Mesenteric fat pad (tissue), 1 donor: ENCODE measurements around the gene PEX7. TPM values are rescaled to one million over a fixed set of nuclear protein-coding genes. Genes with fewer than 3 reads are reported as not detected.
A peak's percentile ranks its signal among the peaks of the same experiment; 100 is the strongest.
"Not testable (repeated sequence)": the region's sequence is repeated elsewhere in the genome, so short reads cannot be mapped to it uniquely, and the experiment has no call there.

Source experiments
- DNase-seq: peaks from one replicate; pipeline ENCODE4 v3.0.0-alpha.2; 2020; ENCODE audit warnings: low spot score
- total RNA-seq: library from RNA; stranded (reverse); fragmentation: NEBNext Ultra II Directional; extraction: Animal tissue kit (Norgen Biotek cat#: 25700); gene quantifications from one replicate; pipeline ENCODE4 v1.2.1, GENCODE V29; 2021
- donor health status: DM: yes; HTN: yes; CAD: no.

Gene PEX7
- total RNA-seq, 1 donor from 2014 or later = 5.3 TPM

DNA sequence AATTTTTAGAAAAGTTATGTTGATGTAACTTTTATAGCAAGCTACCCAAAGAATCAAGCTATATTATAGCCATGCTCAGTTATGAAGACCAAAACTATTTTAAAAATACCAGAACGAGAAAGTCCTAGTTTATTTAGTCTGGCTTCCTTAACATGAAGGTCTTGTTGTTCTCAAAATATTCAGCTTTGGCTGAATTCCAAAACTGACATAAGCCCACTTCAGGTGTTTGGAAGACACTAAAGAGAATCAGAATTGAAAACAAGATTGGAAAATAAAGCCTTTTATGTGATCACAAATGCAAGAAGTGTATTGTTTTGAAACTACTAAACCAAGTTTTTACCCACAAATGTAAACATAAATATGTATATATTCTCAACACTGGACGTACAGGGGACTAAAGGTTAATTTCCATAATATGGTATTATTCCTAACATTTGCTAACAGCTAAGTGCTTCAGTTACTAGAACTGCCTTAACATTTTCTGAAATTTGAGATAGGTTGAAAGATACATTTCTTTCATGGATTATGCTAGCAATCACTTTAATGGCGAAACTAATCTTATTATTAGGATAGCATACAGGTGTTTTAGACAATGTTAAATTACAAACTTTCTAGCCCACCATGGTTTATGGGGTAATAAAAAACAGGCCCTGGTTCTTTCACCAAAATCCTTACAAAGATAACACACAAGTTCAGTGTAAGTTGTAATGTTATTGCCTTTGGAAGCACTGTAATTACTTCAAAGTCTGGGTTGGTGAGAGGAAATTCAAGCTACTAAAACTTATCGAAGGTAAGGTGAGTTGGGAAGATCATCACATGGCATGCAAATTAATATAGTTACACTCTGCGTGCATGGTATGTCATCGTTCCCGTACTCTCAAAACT lies 31.7 kb upstream of the PEX7 start:
- no peak for DNase-seq

DNA sequence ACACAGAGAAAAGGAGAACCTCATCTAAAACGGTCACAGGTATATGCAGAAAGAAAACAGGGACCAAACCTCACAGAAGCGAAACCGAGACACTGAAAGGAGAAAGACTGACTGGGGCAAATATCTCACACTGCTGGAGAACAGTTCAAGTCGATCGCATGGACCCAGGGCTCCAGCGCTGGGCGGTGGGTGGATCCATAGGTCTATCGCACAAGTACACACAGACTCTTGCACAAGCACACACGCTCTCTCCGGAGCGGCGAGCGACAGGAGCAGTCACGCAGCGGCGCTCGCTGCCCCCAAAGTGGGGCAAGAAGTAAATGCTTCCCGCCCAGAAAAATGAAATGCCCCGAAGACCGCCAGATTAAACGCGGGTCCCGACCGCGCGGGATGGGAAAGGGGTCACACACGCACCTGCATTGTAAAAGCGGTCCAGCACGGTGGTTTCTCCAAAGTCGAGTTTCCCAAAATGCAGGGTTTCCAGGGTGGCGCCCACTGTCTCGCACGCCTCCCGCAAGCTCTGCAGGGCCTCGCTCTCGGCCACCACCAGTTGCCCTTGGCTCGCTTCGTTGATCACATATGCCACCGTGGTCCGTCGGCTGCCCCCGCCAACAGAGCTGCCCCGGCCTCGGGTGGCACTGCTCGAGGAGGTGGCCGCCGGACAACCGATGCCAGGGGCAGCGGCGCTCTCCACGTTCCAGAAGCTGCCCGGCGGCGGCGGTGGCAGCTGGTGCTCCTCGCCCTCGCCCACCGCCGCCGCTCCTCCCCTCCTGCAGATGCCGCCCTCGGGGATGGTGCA lies 30.9 kb upstream of the PEX7 start:
- DNase-seq = peak; percentile 91

DNA sequence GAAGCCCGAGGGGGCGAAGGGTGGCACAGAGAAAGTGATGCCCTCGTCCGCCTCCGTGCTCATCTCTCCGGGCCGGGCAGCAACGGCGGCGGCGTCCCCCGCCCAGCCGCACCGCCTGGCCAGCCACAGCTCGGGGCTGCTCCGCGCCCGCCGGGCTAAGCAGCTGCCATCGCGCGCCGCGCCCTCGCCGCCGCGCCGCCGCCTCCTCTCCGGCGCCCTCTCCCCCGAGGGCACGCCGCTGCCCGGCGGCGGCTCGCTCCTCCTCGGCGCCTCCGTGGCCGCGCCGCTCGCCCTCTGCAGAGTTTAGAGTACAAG lies 30.3 kb upstream of the PEX7 start:
- DNase-seq = no peak

DNA sequence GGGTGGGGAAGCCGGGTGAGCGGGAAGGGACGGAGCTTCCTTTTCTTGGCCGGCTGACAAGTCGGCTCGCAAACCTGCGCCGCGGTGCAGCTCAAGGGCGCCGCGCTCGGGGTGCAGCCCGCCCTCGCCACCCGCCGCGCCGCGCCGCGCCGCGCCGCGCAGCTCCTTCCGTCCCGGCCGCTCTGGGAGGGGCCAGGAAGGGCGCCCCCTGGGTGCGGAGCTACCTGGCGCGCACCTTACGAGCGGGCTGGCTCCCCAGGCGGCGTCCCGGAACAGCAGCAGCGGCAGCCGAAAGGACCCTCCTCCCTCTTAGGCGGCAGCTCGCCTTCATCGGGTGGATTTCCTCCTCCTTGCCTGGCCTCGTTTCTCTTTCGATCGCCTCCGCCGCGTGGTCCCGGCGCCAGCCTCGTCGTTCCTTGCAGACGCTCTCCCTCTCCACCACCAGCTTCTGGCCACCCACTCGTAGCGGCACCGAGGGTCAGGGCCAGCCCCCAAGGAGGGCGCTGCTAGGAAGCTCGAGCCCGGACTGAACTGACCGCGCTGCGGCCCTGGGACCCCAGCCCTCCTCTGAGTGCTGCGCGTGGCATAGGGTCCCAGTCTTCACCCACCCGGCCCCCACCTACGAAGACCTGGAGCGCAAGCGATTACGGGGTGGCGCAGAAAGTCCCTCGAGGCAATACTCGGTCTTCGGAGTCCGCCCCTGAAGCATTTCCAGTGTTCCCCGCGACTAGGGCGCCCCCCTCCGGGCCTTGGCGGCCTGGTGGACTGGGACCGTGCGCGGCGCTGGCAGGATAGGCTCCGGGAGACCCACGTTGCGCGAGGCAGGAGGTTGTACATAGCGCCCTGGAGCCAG lies 29.8 kb upstream of the PEX7 start, which contains the start of gene MAP3K5:
TSS of gene MAP3K5 (minus strand) at position 68 of the 853 bp plus-strand sequence. CDS start 320 bp downstream, outside the sequence.
- DNase-seq = peak; percentile 98

DNA sequence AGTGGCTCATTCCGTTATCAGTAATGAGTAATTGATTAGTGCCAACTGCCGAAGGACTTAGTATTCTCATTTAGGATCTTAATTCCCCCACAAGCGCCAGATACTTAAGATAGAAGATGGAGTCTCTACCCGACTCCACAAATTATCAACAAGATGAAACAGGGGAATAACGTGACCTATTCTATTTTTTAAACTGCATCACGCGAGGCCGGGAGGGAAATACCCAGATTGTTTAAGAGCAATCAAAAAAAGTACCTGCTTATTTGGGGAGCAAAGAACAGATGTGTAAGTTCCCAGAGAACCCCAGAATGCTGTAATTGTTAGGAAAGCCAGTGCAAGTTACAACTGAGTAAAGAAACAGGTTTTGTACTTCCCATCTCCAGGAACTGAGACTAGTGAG lies 29.0 kb upstream of the PEX7 start:
- no peak for DNase-seq

DNA sequence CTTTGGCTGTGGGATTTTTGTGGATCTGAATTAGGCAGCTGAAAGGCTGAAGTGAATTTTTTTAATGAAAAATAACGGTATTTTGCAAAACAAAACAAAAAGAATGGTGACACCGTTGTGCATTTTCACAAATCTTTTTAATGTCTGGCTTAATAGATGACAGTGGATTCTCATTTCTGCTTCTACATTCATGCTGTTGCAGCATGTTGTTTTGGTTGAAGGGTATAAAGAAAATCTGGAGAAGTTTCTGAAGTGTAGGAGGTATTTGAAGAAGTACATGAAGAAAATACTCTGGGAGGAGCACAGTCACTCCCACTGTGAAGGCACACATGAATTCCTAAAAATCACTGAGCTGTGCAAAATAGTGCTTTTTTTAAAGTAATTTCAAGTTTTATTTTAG lies 27.0 kb upstream of the PEX7 start:
- DNase-seq = no peak

DNA sequence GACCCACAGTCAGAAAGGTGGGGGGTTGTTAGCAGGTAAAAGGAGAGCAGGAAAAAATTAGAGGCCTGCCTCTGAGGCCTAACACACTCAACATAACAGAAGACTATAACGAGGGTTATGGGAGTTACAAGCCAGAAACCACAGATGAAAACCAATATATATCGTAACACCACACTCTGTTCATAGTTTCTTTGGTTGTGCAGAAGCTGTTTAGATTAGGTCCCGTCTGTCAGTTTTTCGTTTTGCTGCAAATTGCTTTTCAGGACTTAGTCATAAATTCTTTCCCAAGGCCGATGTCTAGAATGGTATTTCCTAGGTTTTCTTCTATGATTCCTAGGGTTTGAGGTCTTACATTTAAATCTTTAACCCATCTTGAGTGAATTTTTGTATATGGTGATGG lies 26.4 kb upstream of the PEX7 start:
- DNase-seq = no peak

DNA sequence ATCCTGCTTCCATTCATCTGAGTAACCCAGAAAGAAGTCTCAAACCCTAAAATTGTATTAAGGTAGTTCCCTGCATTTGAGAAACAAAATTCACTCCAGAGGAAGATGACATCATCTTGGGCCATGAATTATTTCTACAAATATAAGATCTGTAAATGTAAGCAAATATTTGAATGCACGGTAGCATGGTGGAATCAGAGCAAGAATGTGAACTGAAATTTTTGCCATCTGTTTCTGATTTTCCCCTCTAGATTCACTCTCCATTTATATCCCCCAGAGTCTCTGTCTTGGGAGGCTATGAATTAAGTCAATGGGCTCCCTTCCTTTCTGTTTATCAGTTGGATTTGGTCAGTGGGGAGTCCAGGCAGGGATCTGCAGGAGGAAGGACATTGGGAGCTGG lies 24.3 kb upstream of the PEX7 start:
- no peak for DNase-seq

DNA sequence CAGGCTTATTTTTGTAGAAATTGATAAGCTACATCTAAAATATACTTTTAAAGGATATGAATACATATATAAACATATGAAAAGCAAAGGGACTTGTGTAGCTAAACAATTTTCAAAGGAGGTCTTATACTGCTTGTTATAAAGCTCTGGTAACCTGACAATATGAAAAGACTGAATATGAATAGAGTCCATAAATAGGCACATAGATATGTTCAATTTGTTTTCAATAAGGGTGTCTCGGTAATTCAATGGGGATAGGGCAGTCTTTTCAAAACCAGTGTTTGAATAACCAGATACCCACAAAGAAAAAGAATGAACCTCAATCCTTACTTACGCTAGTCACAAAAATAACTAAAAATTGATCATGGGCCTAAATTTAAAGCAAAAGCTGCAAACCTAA lies 20.8 kb upstream of the PEX7 start:
- no peak for DNase-seq

DNA sequence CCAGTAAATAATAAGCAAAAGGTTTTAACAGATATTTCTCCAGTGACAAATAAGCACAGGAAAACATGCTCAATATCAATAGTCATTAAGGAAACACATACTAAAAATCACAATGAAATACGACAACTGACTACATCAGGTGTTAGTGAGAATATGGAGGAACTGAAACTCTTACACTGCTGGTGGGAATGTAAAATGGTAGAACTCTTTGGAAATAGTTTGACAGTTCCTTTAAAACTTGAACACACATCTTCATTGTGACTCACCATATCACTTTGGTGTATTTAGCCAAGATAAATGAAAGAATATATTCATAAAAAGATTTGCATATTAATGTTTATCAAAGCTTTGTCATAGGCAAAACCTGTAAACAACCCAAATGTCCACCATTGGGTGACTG lies 18.8 kb upstream of the PEX7 start:
- DNase-seq = no peak

DNA sequence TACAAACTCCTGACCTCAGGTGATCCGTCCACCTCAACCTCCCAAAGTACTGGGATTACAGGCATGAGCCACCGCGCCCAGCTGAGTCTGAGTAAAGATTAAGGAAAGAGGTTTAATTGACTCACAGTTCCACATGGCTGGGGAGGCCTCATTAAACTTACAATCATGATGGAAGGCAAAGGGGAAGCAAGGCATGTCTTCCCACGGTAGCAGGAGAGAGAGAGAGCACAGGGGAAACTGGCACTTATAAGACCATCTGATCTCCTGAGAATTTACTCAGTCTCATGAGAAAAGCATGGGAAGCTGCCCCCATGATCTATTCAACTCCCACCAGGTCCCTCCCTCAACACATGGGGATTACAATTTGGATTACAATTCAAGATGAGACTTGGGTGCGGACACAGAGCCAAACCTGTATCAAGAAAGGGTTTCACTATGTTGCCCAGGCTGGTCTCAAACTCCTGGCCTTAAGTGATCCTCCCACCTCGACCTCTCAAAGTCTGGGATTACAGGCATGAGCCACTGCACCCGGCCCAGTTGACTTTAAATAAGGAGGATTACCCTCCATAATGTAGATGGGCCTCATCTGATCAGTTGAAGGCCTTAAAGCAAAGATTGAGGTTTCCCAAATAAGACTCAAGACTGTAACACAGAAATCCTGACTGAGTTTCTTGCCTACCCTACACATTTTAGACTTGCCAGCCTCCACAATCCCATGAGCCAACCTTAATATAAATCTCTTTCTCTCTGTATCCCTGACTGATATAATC lies 13.1 kb upstream of the PEX7 start:
- no peak for DNase-seq

DNA sequence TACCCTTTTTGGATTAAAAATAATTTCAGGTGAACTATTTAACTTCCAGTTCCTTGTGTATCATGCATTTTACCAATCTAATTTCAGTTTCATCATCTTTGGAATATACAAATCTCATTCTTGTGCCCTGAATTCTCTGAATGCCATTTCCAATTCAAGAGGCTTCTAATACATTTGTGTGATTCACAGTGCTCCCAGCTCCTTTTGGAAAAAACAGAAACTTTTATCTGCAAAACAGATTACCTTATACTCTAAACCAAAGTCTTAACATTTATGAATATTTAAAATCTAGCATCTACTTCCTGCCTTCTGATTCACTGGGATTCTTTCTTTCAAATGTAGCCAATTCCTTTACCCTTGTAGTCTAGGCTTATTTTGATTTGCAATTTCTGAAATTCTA lies 11.1 kb upstream of the PEX7 start:
- no peak for DNase-seq

DNA sequence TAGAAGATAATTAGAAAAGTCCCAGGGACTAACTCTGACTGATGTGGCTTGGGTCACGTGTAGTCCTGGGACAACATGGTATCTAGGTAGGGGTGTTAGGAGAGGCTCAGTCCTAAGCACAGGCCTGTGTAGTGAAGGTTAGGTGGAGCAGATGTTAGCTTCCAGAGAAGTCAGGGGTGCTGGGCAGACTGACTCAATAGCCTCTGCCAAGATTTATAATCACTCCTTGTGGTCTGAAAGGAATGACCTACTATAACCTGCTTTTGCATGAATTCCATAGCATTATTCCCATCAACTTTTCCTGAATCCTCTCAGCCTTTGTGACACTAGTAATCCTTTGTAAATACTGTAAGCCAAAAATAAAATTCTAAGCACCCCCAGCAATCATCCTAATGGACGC lies 10.2 kb upstream of the PEX7 start:
- DNase-seq = no peak

DNA sequence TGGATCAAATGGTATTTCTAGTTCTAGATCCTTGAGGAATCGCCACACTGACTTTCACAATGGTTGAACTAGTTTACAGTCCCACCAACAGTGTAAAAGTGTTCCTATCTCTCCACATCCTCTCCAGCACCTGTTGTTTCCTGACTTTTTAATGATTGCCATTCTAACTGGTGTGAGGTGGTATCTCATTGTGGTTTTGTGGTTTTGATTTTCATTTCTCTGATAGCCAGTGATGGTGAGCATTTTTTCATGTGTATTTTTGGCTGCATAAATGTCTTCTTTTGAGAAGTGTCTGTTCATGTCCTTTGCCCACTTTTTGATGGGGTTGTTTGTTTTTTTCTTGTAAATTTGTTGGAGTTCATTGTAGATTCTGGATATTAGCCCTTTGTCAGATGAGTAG lies 6.8 kb upstream of the PEX7 start:
- not testable (repeated sequence) for DNase-seq

DNA sequence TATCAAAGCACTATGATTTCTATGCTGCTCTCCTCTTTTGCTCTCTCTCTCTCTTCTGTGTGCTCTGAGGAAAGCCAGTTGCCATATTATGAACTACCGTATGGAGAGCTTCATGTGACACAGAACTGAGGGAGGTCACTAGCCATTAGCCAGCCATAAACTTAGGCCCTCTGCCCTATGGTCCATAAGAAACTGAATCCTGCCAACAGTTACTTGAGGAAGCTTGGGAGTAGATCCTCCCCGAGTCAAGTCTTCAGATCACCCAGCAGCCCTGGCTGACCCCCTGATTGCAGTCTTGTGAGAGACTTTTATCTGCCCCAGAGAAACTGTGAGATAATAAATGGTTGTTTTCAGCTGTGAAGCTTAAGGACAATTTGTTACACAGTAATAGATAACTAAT lies 5.7 kb upstream of the PEX7 start:
- no peak for DNase-seq

DNA sequence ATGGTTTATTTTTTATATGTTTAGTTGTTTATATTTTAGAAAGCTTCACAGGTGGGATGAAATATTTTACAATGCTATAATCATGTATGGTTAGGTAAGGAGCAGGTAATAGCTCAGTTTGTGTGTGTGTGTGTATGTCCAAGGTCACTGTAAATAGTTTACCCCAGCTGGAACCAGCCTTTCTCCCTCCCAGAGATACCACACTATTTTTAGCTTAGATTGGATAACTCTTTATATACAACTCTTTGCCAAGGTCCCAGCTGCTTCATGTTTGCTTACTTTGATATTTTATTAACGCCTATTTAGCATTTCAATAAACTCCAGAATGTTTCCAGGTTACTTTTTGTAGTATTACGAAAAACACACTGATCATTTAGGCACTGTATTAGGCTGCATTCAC lies 1.8 kb upstream of the PEX7 start:
- DNase-seq = no peak

DNA sequence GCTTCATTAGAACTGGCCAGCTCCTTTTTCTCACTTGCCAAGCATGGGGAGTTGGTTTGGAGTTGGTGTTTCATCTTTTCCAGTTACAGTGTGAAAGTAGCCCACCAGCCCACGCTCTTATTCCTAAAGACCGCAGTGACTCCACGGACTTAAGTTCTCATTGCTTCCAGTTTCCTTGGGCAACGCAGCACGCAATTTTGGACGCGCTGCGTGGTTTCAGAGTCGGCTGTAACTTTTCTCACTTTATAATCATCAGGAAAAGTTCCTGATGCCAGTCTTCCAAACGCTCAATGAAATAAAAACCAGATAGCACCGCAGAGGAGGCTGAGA lies 381 bp upstream of the PEX7 start:
- DNase-seq = no peak

DNA sequence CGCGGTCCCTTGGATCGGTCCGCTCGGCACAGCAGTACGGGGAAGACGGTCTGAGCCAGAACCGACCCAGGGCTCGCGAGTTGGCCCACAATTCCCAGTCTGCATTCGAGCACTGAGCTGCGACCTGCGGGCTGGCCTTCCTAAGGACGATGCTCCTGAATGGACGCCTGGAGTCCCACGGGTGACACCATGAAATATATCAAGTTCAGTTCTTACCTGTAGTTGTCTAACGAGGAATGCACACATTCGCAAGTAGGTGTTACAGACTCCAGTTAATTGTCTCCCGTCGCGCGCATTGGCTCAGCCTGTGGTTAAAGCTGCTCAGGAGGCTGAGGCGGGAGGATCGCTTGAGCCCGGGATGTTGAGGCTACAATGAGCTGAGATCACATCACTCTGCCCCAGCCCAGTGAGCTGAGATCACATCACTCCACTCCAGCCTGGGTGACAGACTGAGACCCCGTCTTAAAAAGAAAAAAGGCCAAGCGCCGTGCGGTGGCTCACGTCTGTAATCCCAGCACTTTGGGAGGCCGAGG lies 802 bp downstream of the PEX7 start:
- no peak for DNase-seq

DNA sequence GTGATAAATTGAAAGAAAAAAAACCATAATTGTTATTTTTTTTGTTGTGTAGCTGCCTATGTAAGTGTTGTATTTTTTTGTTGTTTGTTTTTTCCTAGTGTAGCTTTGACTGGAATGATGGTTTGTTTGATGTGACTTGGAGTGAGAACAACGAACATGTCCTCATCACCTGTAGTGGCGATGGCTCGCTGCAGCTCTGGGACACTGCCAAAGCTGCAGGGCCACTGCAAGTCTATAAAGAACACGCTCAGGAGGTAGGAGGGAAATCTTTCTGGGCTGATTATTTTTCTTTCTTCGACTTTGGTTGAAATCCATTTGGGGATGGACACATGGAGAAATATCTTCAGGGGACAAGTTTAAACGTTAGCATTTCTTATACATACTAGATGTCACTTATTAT lies 3.8 kb downstream of the PEX7 start:
- DNase-seq = no peak

DNA sequence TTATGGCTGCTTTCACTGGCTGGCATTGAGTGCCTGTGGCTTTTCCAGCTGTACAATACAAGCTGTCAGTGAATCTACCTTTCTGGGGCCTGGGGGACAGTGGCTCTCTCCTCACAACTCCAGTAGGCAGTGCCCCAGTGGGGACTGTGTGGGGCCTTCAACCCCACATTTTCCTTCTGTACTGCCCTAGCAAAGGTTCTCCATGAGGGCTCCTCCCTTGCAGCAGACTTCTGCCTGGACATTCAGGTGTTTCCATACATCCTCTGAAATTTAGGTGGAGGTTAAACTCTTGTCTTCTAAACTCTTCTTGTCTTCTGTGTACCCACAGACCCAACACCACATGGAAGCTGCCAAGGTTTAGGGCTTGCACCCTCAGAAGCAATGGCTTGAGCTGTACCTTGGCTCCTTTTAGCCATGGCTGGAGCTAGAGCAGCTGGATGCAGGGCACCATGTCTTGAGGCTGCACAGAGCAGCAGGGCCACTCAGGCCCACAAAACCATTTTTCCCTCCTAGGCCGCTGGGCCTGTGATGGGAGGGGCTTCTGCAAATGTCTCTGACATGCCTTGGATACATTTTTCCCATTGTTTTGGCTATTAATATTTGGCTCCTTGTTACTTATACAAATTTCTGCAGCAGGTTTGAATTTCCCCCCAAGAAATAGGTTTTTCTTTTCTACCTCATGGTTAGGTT lies 9.6 kb downstream of the PEX7 start:
- DNase-seq = no peak
